Measurements from ENCODE around the gene ARIH2. TPM values are rescaled to one million over a fixed set of nuclear protein-coding genes. Genes with fewer than 3 reads are reported as not detected.

The ARIH2 gene
- total and polyA plus RNA-seq, 2 of the 8 experiments (the other 6 are each of a cell fraction or from before 2014, with no cell fraction given): 72.9 to 136 TPM

GRCh38 chr3:48962340-48962739 is 43.7 kb downstream of the ARIH2 start:
- no peak overlapping the region for H2AFZ ChIP-seq (ENCODE audit: low read length)
- H3K79me1 ChIP-seq (ENCODE audit: low read depth, low read length): peaks cover 10% of the 10 kb centered on the region
- H3K18ac ChIP-seq (ENCODE audit: extremely low read depth, low read length): no peak overlapping the region
- H3K23me2 ChIP-seq (ENCODE audit: low read depth, low read length): no peaks in the 10 kb centered on the region
- H3K4me1 ChIP-seq (replicated peaks in 1 of 4; ENCODE audit: control insufficient read depth in 3 of 4, insufficient read depth in 4 of 4, low read length in 3 of 4): peaks cover 3 to 8% (median 5%) of the 10 kb centered on the region in 4 experiments; a peak in 6 of 7 replicates
- H2BK20ac ChIP-seq (ENCODE audit: low read length): no peak overlapping the region
- no peak overlapping the region for H3K23ac ChIP-seq (ENCODE audit: insufficient read length)
- no peak overlapping the region for H4K5ac ChIP-seq (ENCODE audit: insufficient read length, low read depth, low read length)
- ChIA-PET POLR2A (ENCODE audit: partially characterized antibody) (no interaction called here), CTCF (ENCODE audit: partially characterized antibody) (interaction anchor here (1.3 kb wide), 1 partner anchor 10 kb away, joined by 3 read pairs; no protein-coding TSS in a partner anchor)
- DNase-seq (ENCODE audit: low read depth in 1 of 2, low spot score in 2 of 2) (no peak), FAIRE-seq (no peak)
- peak overlapping the region in 1 of 2 experiments; percentile 63; a peak in 2 of 4 replicates for H3K4me2 ChIP-seq (ENCODE audit: insufficient read depth in 1 of 2, low read depth in 2 of 2, low read length in 2 of 2)
- no peak overlapping the region for H4K8ac ChIP-seq (ENCODE audit: extremely low read depth, insufficient read depth, low read length)
- H3K27me3 ChIP-seq (replicated peaks in 1 of 4; ENCODE audit: control insufficient read depth in 3 of 4, extremely low read depth in 1 of 4, insufficient read depth in 3 of 4, low read length in 3 of 4): no peaks in the 10 kb centered on the region
- H3K14ac ChIP-seq (ENCODE audit: insufficient read length): no peak overlapping the region
- H3K36me3 ChIP-seq (ENCODE audit: control insufficient read depth in 2 of 4, insufficient read depth in 4 of 4, low read length in 3 of 4): peaks cover 0 to 22% (median 11%) of the 10 kb centered on the region in 4 experiments; a peak in 5 of 8 replicates
- H2BK12ac ChIP-seq (ENCODE audit: low read depth, low read length): no peak overlapping the region
- H3K4me3 ChIP-seq (ENCODE audit: extremely low read depth in 1 of 4, insufficient read depth in 2 of 4, low read depth in 3 of 4, low read length in 4 of 4): no peak overlapping the region
- H2BK5ac ChIP-seq (ENCODE audit: low read depth, low read length): 0 out of 2 replicates have a peak overlapping the region, but pooled peaks have one; percentile 55
- H3K56ac ChIP-seq (replicated peaks; ENCODE audit: insufficient read length, low read depth, low read length): no peak overlapping the region
- H3K9me3 ChIP-seq (ENCODE audit: insufficient read depth in 2 of 2, low read depth in 1 of 2, low read length in 1 of 2): no peaks in the 10 kb centered on the region
- H2BK120ac ChIP-seq (replicated peaks; ENCODE audit: low read depth, low read length): no peak overlapping the region
- no peak overlapping the region for H2AK5ac ChIP-seq (ENCODE audit: low read depth, low read length)
- H4K20me1 ChIP-seq (replicated peaks in 1 of 2; ENCODE audit: control insufficient read depth in 1 of 2, insufficient read depth in 2 of 2, low read length in 2 of 2): no peaks in the 10 kb centered on the region
- no peak overlapping the region for H3K9ac ChIP-seq (replicated peaks in 1 of 4; ENCODE audit: extremely low read depth in 1 of 4, low read depth in 3 of 4, low read length in 3 of 4)
- H3K79me2 ChIP-seq (ENCODE audit: control insufficient read depth in 1 of 2, insufficient read depth in 2 of 2, low read length in 2 of 2): peaks cover 0 to 6% of the 10 kb centered on the region in 2 experiments; a peak in 1 of 4 replicates
- no peak overlapping the region for H3K4ac ChIP-seq (replicated peaks; ENCODE audit: insufficient read length, low read depth, low read length)
- H4K91ac ChIP-seq (replicated peaks; ENCODE audit: insufficient read length, low read length): no peak overlapping the region
- H3K27ac ChIP-seq (ENCODE audit: low read depth, low read length): no peak overlapping the region
- WGBS, 2 experiments (ENCODE audit: extremely low coverage in 1 of 2, insufficient coverage in 1 of 2, insufficient read length in 1 of 2, insufficient replicate concordance in 2 of 2, low coverage in 1 of 2, low lambda C conversion rate in 2 of 2, missing lambda C conversion rate in 1 of 2): 95% methylated on average over 2 of the region's 2 CpGs; no CpG with 5 or more reads in 1 of the 2 experiments
- no peak overlapping the region for H2BK15ac ChIP-seq (ENCODE audit: low read length)
- TF ChIP-seq GABPA (IDR thresholded peaks at IDR 0.05; ENCODE audit: borderline replicate concordance, insufficient read depth, low read length) (no peak), YY1 (IDR thresholded peaks at IDR 0.05; ENCODE audit: low read depth, low read length) (no peak), EP300 (IDR thresholded peaks at IDR 0.05; ENCODE audit: borderline replicate concordance in 1 of 2, low read depth in 2 of 2, low read length in 2 of 2) (no peak), ASH2L (IDR thresholded peaks at IDR 0.05; ENCODE audit: low read length) (no peak), SUZ12 (IDR thresholded peaks at IDR 0.05; ENCODE audit: low read length) (no peak), SIRT6 (IDR thresholded peaks at IDR 0.05; ENCODE audit: low read length) (no peak), CTBP2 (IDR thresholded peaks at IDR 0.05; ENCODE audit: borderline replicate concordance, insufficient read depth, insufficient read length, low read length) (no peak), EGR1 (IDR thresholded peaks at IDR 0.05; ENCODE audit: borderline replicate concordance, low read depth, low read length) (no peak)

Data from H1 (cell line).